IPS-18c (cell line): ENCODE data around the gene STARD3.

Experiments
- H3K4me3 ChIP-seq: 2 replicates; pipeline ENCODE4 v1.7.0; 2013; ENCODE audit warnings: low read depth, mild to moderate bottlenecking, low read length, moderate library complexity; ENCODE audit not compliant: insufficient read depth
- H3K9me3 ChIP-seq: one replicate; pipeline ENCODE4 v1.6.1; 2013; ENCODE audit warnings: mild to moderate bottlenecking, low read length, moderate library complexity; ENCODE audit not compliant: control insufficient read depth, insufficient read depth

Gene STARD3

GRCh38 chr17:39661744-39662541 lies 25.0 kb downstream of the STARD3 start:
- Histone ChIP-seq H3K9me3 (no peaks in the 10 kb centered on the region), H3K4me3 (no peak overlapping the region)

DNA sequence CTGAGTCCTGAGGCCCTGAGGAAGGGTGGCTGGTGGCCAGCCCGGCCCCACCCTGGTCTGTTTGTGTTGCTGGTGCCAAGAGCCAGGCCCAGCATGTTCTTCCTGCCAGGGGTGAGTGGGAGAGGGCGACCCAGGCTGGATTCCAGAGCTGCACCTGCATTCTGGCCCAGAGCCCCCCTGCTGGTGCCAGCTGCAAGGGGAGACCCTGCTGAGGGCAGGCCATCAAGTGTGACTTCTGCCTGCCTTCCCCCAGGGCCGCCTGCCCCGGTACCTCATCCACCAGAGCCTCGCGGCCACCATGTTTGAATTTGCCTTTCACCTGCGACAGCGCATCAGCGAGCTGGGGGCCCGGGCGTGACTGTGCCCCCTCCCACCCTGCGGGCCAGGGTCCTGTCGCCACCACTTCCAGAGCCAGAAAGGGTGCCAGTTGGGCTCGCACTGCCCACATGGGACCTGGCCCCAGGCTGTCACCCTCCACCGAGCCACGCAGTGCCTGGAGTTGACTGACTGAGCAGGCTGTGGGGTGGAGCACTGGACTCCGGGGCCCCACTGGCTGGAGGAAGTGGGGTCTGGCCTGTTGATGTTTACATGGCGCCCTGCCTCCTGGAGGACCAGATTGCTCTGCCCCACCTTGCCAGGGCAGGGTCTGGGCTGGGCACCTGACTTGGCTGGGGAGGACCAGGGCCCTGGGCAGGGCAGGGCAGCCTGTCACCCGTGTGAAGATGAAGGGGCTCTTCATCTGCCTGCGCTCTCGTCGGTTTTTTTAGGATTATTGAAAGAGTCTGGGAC lies 25.8 kb downstream of the STARD3 start:
- H3K4me3 ChIP-seq, result no peak overlapping the region
- H3K9me3 ChIP-seq, result no peaks in the 10 kb centered on the region

- H3K9me3 ChIP-seq, result no peaks in the 10 kb centered on the region
- H3K4me3 ChIP-seq, result no peak overlapping the region
Observed at GRCh38 chr17:39663340-39663687, 26.4 kb downstream of the STARD3 start.

DNA sequence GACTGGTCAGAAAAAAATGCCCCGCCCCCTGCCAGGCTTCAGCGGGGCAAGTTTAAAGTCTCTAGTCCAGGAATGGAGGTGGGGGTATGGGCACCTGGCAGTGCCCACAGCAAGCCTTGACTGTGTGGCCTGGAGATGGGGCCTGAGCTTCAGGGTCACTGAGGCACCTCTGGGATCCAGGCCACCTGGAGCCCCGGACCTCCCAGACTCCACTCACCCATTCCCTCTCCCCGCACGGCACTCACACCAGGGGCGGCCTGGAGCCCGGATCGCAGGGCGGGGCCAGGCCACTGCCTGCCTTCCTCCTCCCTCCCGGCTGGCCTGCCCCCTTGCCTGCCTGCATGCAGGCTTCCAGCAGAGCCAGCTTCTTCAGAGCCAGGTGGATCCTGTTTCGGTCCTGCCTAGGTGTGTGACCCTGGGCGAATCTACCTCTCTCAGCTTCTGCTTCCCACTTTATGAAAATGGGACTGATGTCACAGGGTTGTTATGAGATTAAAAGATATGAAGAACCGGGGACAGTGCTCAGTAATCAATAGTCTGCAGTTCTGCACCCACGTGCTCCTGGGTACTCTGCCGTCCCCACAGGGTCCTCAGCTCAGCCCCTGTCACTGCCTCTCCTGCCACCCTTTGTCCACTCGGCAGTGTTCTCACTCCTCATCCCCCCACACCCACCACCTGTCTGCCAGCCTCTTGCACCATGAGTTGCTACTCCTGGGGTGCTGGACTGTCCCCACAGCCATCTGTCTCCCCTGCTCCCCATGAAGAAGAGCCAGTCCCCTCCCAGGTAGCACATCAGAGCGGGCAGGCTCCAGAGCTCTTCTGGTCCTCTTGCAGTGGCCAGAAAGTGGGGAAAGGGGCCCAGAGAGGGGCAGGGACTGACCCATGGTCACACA lies 27.0 kb downstream of the STARD3 start:
- Histone ChIP-seq H3K9me3 (no peaks in the 10 kb centered on the region), H3K4me3 (no peak overlapping the region; the same call in 1 of the 2 replicates)

GRCh38 chr17:39664581-39665561 lies 27.9 kb downstream of the STARD3 start, which contains the start of gene TCAP:
TCAP (plus strand) TSS chr17:39665349; CDS start chr17:39665360, 11 bp downstream.
- Histone ChIP-seq H3K4me3 (no peak within 1 kb of the TSS), H3K9me3 (no peaks in the 10 kb centered on the region)

DNA sequence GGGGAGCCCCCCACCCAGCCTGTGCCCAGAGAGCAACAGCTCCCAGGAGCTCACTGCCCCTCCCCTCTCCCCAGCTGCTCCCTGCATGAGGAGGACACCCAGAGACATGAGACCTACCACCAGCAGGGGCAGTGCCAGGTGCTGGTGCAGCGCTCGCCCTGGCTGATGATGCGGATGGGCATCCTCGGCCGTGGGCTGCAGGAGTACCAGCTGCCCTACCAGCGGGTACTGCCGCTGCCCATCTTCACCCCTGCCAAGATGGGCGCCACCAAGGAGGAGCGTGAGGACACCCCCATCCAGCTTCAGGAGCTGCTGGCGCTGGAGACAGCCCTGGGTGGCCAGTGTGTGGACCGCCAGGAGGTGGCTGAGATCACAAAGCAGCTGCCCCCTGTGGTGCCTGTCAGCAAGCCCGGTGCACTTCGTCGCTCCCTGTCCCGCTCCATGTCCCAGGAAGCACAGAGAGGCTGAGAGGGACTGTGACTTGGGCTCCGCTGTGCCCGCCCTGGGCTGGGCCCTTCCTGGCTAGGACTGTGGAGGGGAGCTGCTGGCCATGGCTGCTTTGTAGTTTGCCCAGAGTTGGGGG lies 28.8 kb downstream of the STARD3 start:
- Histone ChIP-seq H3K4me3 (no peak overlapping the region), H3K9me3 (no peaks in the 10 kb centered on the region)

DNA sequence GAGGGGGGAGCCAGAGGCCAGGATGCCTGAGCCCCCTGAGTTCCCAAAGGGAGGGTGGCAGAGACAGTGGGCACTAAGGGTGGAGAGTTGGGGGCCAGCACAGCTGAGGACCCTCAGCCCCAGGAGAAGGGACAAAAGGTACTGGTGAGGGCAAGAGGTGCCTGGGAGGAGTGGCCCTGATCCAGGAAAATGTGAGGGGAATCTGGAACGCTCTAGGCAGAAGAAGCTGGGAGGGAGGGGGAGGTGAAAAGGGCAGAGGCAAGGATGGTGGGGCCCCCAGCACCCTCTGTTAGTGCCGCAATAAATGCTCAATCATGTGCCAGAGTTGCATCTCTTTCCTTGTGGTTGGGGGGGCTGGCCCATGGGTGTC lies 29.3 kb downstream of the STARD3 start:
- no peaks in the 10 kb centered on the region for H3K9me3 ChIP-seq
- H3K4me3 ChIP-seq, result no peak overlapping the region

GRCh38 chr17:39666601-39667261 lies 29.8 kb downstream of the STARD3 start:
- H3K4me3 ChIP-seq, result peak overlapping the region; percentile 41; the same call in 1 of the 2 replicates
- H3K9me3 ChIP-seq, result no peaks in the 10 kb centered on the region

DNA sequence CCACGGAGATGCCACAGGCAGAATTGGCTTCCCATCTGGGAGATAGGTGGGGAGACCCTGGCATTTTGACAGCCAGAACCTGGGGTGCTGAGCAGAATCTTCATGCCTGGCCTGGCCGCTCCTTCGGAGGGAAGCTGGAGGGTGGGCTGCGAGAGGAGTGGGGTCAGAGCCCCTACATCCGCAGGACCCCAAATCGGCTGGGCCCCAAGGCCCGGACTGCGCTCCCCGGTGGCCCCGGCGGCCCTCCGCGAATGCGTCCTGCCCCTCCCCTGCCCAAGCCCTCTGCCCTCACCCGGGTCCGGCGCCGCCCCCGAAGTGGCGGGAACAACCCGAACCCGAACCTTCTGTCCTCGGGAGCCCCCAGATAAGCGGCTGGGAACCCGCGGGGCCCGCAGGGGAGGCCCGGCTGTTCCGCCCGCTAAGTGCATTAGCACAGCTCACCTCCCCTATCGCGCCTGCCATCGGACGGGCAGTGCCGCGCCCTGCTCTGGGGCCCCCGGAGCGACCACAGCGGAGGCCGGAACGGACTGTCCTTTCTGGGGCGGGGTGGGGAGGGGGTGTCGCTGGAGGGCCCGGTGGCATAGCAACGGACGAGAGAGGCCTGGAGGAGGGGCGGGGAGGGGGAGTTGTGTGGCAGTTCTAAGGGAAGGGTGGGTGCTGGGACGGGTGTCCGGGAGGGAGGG lies 30.5 kb downstream of the STARD3 start:
- no peaks in the 10 kb centered on the region for H3K9me3 ChIP-seq
- peak overlapping the region; percentile 41 for H3K4me3 ChIP-seq

GRCh38 chr17:39667945-39668924 lies 31.3 kb downstream of the STARD3 start, which contains the start of gene PNMT:
PNMT (plus strand) TSS chr17:39668453; CDS start chr17:39668476, 23 bp downstream.
- Histone ChIP-seq H3K9me3 (no peaks in the 10 kb centered on the region), H3K4me3 (peak within 1 kb of the TSS; percentile 55)

GRCh38 chr17:39669897-39670735 lies 33.2 kb downstream of the STARD3 start:
- Histone ChIP-seq H3K4me3 (no peak overlapping the region), H3K9me3 (no peaks in the 10 kb centered on the region)

- Histone ChIP-seq H3K9me3 (no peaks in the 10 kb centered on the region), H3K4me3 (no peak overlapping the region)
Observed at GRCh38 chr17:39670746-39671145, 33.8 kb downstream of the STARD3 start.
